ENCODE data around the gene CDKAL1. TPM values are rescaled to one million over a fixed set of nuclear protein-coding genes. Genes with fewer than 3 reads are reported as not detected.
"Not testable (repeated sequence)": the region's sequence is repeated elsewhere in the genome, so short reads cannot be mapped to it uniquely, and the experiment has no call there.

CDKAL1 gene
- total and polyA plus RNA-seq, 2 donors (not counting 3 experiments of a cell fraction or from before 2014, with no cell fraction given), result 6.1 to 20.5 TPM

- dilution Hi-C loops (cut with MboI; ENCODE audit: extremely low pct_ligation_motif_present, low sequenced_read_pairs), result no loop called here
These were observed 711.2 kb downstream of the CDKAL1 start for GRCh38 chr6:21245488-21245887.

GRCh38 chr6:21246075-21246474 is 711.8 kb downstream of the CDKAL1 start:
- no peaks in the 10 kb centered on the region for H4K20me1 ChIP-seq (replicated peaks; ENCODE audit: control insufficient read depth, extremely low read depth, insufficient read depth, low read length)
- TF ChIP-seq MAX (IDR thresholded peaks at IDR 0.05; ENCODE audit: insufficient read depth, insufficient read length), result no peak
- no peak for TF ChIP-seq GATA2 (IDR thresholded peaks at IDR 0.05; ENCODE audit: insufficient read depth, insufficient read length, low read depth, low read length)
- no peak for TF ChIP-seq MYC (IDR thresholded peaks at IDR 0.05; ENCODE audit: low read depth, low read length)
- H2AFZ ChIP-seq (ENCODE audit: low read depth, low read length), result no peak overlapping the region
- H3K27me3 ChIP-seq (ENCODE audit: control insufficient read depth in 2 of 2, insufficient read depth in 2 of 2, low read length in 2 of 2), result no peaks in the 10 kb centered on the region
- no peak overlapping the region for H3K4me2 ChIP-seq (ENCODE audit: insufficient read depth, low read length)
- no peak for DNase-seq (ENCODE audit: low read depth, low spot score)
- H3K4me3 ChIP-seq (replicated peaks in 1 of 3; ENCODE audit: insufficient read depth in 1 of 3, low read depth in 1 of 3, low read length in 3 of 3), result no peak overlapping the region
- ChIA-PET CTCF (interaction anchor here (0.8 to 1.4 kb wide), 2 partner anchors 36 to 87 kb away, joined by 3 read pairs; no protein-coding TSS in a partner anchor), POLR2A (no interaction called here)
- no peaks in the 10 kb centered on the region for H3K79me2 ChIP-seq (ENCODE audit: control insufficient read depth, insufficient read depth, low read length)
- dilution Hi-C loops (cut with MboI; ENCODE audit: extremely low pct_ligation_motif_present, low sequenced_read_pairs), result no loop called here
- intact Hi-C loops (cut with micrococcal nuclease), result no loop called here
- BruUV-seq (replicated peaks), result no TSS peak
- no peaks in the 10 kb centered on the region for H3K9me3 ChIP-seq (replicated peaks; ENCODE audit: control insufficient read depth, insufficient read depth, low read length)
- H3K4me1 ChIP-seq (ENCODE audit: control insufficient read depth, extremely low read depth, insufficient read depth, low read length), result no peaks in the 10 kb centered on the region
- no peak overlapping the region for H3K27ac ChIP-seq (ENCODE audit: insufficient read depth, low read depth, low read length)
- no peak overlapping the region for H3K9ac ChIP-seq (replicated peaks; ENCODE audit: extremely low read depth, insufficient read depth, low read length)
- H3K36me3 ChIP-seq (ENCODE audit: control insufficient read depth in 2 of 2, extremely low read depth in 1 of 2, insufficient read depth in 2 of 2, low read length in 2 of 2), result no peaks in the 10 kb centered on the region
- H3K9me1 ChIP-seq (replicated peaks; ENCODE audit: control insufficient read depth, extremely low read depth, insufficient read depth, low read length), result no peaks in the 10 kb centered on the region
- no peak for FAIRE-seq

More at GRCh38 chr6:21245488-21245887, 711.2 kb downstream of the CDKAL1 start:
- Histone ChIP-seq H3K4me1 (ENCODE audit: control insufficient read depth, extremely low read depth, insufficient read depth, low read length) (no peaks in the 10 kb centered on the region), H3K9me3 (replicated peaks; ENCODE audit: control insufficient read depth, insufficient read depth, low read length) (no peaks in the 10 kb centered on the region), H4K20me1 (replicated peaks; ENCODE audit: control insufficient read depth, extremely low read depth, insufficient read depth, low read length) (no peaks in the 10 kb centered on the region), H3K4me2 (ENCODE audit: insufficient read depth, low read length) (no peak overlapping the region), H3K9ac (replicated peaks; ENCODE audit: extremely low read depth, insufficient read depth, low read length) (no peak overlapping the region), H3K79me2 (ENCODE audit: control insufficient read depth, insufficient read depth, low read length) (no peaks in the 10 kb centered on the region), H2AFZ (ENCODE audit: low read depth, low read length) (no peak overlapping the region), H3K27me3 (ENCODE audit: control insufficient read depth in 2 of 2, insufficient read depth in 2 of 2, low read length in 2 of 2) (no peaks in the 10 kb centered on the region), H3K36me3 (ENCODE audit: control insufficient read depth in 2 of 2, extremely low read depth in 1 of 2, insufficient read depth in 2 of 2, low read length in 2 of 2) (no peaks in the 10 kb centered on the region), H3K27ac (ENCODE audit: insufficient read depth, low read depth, low read length) (no peak overlapping the region), H3K4me3 (replicated peaks in 1 of 3; ENCODE audit: insufficient read depth in 1 of 3, low read depth in 1 of 3, low read length in 3 of 3) (no peak overlapping the region), H3K9me1 (replicated peaks; ENCODE audit: control insufficient read depth, extremely low read depth, insufficient read depth, low read length) (no peaks in the 10 kb centered on the region)
- BruUV-seq (replicated peaks), result no TSS peak
- POLR2A ChIA-PET, result no interaction called here
- FAIRE-seq (no peak), DNase-seq (ENCODE audit: low read depth, low spot score) (no peak)
- intact Hi-C loops (cut with micrococcal nuclease), result no loop called here
- CTCF ChIA-PET, result interaction anchor here (0.8 to 1.4 kb wide), 2 partner anchors 36 to 88 kb away, joined by 3 read pairs; no protein-coding TSS in a partner anchor
- no peak for TF ChIP-seq GATA2 (IDR thresholded peaks at IDR 0.05; ENCODE audit: insufficient read depth, insufficient read length, low read depth, low read length)
- no peak for TF ChIP-seq JUN (IDR thresholded peaks at IDR 0.05; ENCODE audit: borderline replicate concordance, insufficient read depth, insufficient read length, low read depth)
- no peak for TF ChIP-seq MAX (IDR thresholded peaks at IDR 0.05; ENCODE audit: insufficient read depth, insufficient read length)
- TF ChIP-seq POLR2AphosphoS5 (IDR thresholded peaks at IDR 0.05; ENCODE audit: insufficient read depth, low read depth, low read length), result no peak

GRCh38 chr6:21254460-21254859 is 720.2 kb downstream of the CDKAL1 start:
- BruUV-seq (replicated peaks); FAIRE-seq; H3K4me1 ChIP-seq (ENCODE audit: control insufficient read depth, extremely low read depth, insufficient read depth, low read length); H3K4me3 ChIP-seq (replicated peaks in 1 of 3; ENCODE audit: insufficient read depth in 1 of 3, low read depth in 1 of 3, low read length in 3 of 3); H3K27ac ChIP-seq (ENCODE audit: insufficient read depth, low read depth, low read length); H3K9me3 ChIP-seq (replicated peaks; ENCODE audit: control insufficient read depth, insufficient read depth, low read length); dilution Hi-C loops (cut with MboI; ENCODE audit: extremely low pct_ligation_motif_present, low sequenced_read_pairs); H3K9me1 ChIP-seq (replicated peaks; ENCODE audit: control insufficient read depth, extremely low read depth, insufficient read depth, low read length); H2AFZ ChIP-seq (ENCODE audit: low read depth, low read length); H4K20me1 ChIP-seq (replicated peaks; ENCODE audit: control insufficient read depth, extremely low read depth, insufficient read depth, low read length); H3K36me3 ChIP-seq (ENCODE audit: control insufficient read depth in 2 of 2, extremely low read depth in 1 of 2, insufficient read depth in 2 of 2, low read length in 2 of 2); DNase-seq (ENCODE audit: low read depth, low spot score); POLR2A ChIA-PET; H3K79me2 ChIP-seq (ENCODE audit: control insufficient read depth, insufficient read depth, low read length); H3K4me2 ChIP-seq (ENCODE audit: insufficient read depth, low read length); CTCF ChIA-PET; H3K9ac ChIP-seq (replicated peaks; ENCODE audit: extremely low read depth, insufficient read depth, low read length); H3K27me3 ChIP-seq (ENCODE audit: control insufficient read depth in 2 of 2, insufficient read depth in 2 of 2, low read length in 2 of 2); intact Hi-C loops (cut with micrococcal nuclease): not testable (repeated sequence)
